Measurements from ENCODE around the gene BPIFB6.

DNA sequence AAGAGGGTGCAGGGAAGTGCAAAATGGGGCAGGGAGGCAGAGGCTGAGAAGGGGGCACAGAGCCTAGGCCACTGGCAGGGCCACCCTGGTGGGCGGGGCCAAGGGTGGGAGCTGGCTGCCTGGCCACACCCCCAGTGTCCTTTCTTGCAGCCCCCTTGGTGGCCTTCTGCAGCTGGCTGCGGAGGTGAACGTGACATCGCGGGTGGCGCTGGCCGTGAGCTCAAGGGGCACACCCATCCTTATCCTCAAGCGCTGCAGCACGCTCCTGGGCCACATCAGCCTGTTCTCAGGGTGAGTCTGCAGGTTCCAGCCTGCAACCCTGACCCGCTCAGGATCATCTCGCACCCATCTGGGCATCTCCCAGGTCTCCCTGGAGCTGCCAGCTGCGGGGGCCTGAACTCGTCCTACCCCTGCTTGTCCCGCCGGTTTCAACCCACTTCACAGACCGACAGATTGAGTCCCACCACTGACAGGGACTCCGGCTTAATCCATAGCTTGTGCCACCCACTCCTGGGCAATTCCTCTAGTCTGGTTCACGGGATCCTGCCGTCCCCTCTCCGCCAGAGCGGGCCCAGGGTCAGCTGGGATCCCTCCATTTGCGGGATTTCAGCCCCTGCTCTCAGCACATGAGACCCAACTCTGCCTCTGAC lies 28.4 kb downstream of the BPIFB6 start:
- TF ChIP-seq BHLHE40 (IDR thresholded peaks at IDR 0.05; ENCODE audit: low read depth, low read length) = no peak
- TF ChIP-seq POLR2A (IDR thresholded peaks at IDR 0.05; ENCODE audit: low read length) = no peak
- TF ChIP-seq CBX2 (IDR thresholded peaks at IDR 0.05; ENCODE audit: borderline replicate concordance, low read depth) = no peak
- TF ChIP-seq CTCF (IDR thresholded peaks at IDR 0.05) = no peak
- no peak for TF ChIP-seq RARB (CRISPR knock-in tag; IDR thresholded peaks at IDR 0.05)
- no peak for TF ChIP-seq CEBPB (IDR thresholded peaks at IDR 0.05)
- TF ChIP-seq EP300 (IDR thresholded peaks at IDR 0.05) = no peak
- TF ChIP-seq ESRRA (IDR thresholded peaks at IDR 0.05; ENCODE audit: borderline replicate concordance, low read length) = no peak
- no peak for TF ChIP-seq REST (IDR thresholded peaks at IDR 0.05)
- TF ChIP-seq, protein P1, sequence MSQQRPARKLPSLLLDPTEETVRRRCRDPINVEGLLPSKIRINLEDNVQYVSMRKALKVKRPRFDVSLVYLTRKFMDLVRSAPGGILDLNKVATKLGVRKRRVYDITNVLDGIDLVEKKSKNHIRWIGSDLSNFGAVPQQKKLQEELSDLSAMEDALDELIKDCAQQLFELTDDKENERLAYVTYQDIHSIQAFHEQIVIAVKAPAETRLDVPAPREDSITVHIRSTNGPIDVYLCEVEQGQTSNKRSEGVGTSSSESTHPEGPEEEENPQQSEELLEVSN (IDR thresholded peaks at IDR 0.05; ENCODE audit: borderline replicate concordance, low read depth) = no peak
- TF ChIP-seq RAD21 (conservative IDR thresholded peaks at IDR 0.05 in 1 of 2, IDR thresholded peaks at IDR 0.05 in 1 of 2) = no peak
- no peak for TF ChIP-seq MYC (IDR thresholded peaks at IDR 0.05; ENCODE audit: borderline replicate concordance, low read length)

All from A549 (cell line).